K562 (cell line): ENCODE data around the gene ATP6V0A1. TPM values are rescaled to one million over a fixed set of nuclear protein-coding genes. Genes with fewer than 3 reads are reported as not detected.

ENCODE experiments used
- CLOCK ChIP-seq: fragments of 250-450 bp; sonication (Bioruptor Pico); IDR thresholded peaks from 2 replicates; pipeline ENCODE4 v1.4.0; 2020; ENCODE audit warnings: mild to moderate bottlenecking, moderate library complexity, borderline replicate concordance
- HNRNPH1 ChIP-seq: fragments of 200-400 bp; formaldehyde crosslinking; optimal IDR thresholded peaks from 2 replicates; pipeline ENCODE3; 2017; ENCODE audit warnings: low read depth, mild to moderate bottlenecking, low read length, moderate library complexity
- KAT2B ChIP-seq: IDR thresholded peaks from one replicate; pipeline ENCODE4 v1.6.1; 2012; ENCODE audit warnings: low read depth, mild to moderate bottlenecking, control low read depth, inconsistent platforms, low read length, moderate library complexity
- NBN ChIP-seq: fragments of 450-650 bp; IDR thresholded peaks from 2 replicates; pipeline ENCODE4 v1.6.1; 2016; ENCODE audit warnings: low read depth, mild to moderate bottlenecking
- SETDB1 ChIP-seq: IDR thresholded peaks from one replicate; pipeline ENCODE4 v1.6.1; 2012; ENCODE audit warnings: low read length, control low read depth, inconsistent platforms
- STAG1 ChIP-seq: sonication (generic); formaldehyde crosslinking; IDR thresholded peaks from 2 replicates; pipeline ENCODE4 v1.5.0; 2020; ENCODE audit warnings: missing genetic modification reagents, borderline replicate concordance
- TBP ChIP-seq: optimal IDR thresholded peaks from 2 replicates; pipeline ENCODE3; 2011; ENCODE audit warnings: low read depth, low read length, improper control_type of control experiment
- ZBTB40 ChIP-seq, 2 experiments: fragments of 450-650 bp in 1 of 2; sonication (generic) in 1 of 2; formaldehyde crosslinking in 1 of 2; IDR thresholded peaks; 2 replicates each; pipeline versions ENCODE4 v1.7.1 to v1.9.0; 2016 to 2022; ENCODE audit warnings: inconsistent platforms in 1 of 2, mild to moderate bottlenecking in 1 of 2, missing genetic modification reagents in 1 of 2
- ZNF175 ChIP-seq: fragments of 200-800 bp; sonication (Bioruptor generic); IDR thresholded peaks from 2 replicates; pipeline ENCODE4 v1.6.1; 2016; ENCODE audit warnings: low read depth, mild to moderate bottlenecking, missing genetic modification characterization, missing compliant biosample characterization
- ZNF592 ChIP-seq: fragments of 450-650 bp; IDR thresholded peaks from 2 replicates; pipeline ENCODE4 v1.6.1; 2017; ENCODE audit warnings: antibody characterized with exemption, mild to moderate bottlenecking
- polyA plus RNA-seq, 8 experiments: library from polyadenylated mRNA; depleted of rRNA in 4 of 8; stranded (reverse) in 5 of 8; unstranded in 3 of 8; fragments of >200 nt; fragmentation: Nextera tagmentation in 2 of 8; fragmentation: Illumina TruSeq in 1 of 8; extraction: Ambion mirVana in 2 of 8; extraction: Trizol in 1 of 8; gene quantifications; 2 replicates each; pipeline versions ENCODE4 v1.2.1 to v1.2.3, GENCODE V29; 2011 to 2014; ENCODE audit warnings: inconsistent platforms in 1 of 8, missing spikeins in 1 of 8
- total RNA-seq, 7 experiments: library from RNA; depleted of rRNA in 6 of 7; stranded (reverse); fragments of >200 nt in 6 of 7; fragmentation: Illumina TruSeq in 2 of 7; extraction: Trizol in 2 of 7; gene quantifications; 2 replicates each; pipeline versions ENCODE4 v1.2.1 to v1.2.3, GENCODE V29; 2011 to 2021; ENCODE audit warnings: low replicate concordance in 1 of 7

ATP6V0A1 gene
- total and polyA plus RNA-seq, 9 of the 15 experiments (the other 6 are each of a cell fraction or from before 2014, with no cell fraction given) = 11.8 to 158 (median 75.5) TPM

- TF ChIP-seq ZNF592 = peak; percentile 84; the same call in 1 of the 2 replicates
- no peak for TF ChIP-seq CLOCK (CRISPR knock-in tag)
- peak; percentile 73 for TF ChIP-seq ZBTB40 (IDR thresholded peaks at IDR 0.05)
- TF ChIP-seq ZBTB40 (CRISPR knock-in tag; IDR thresholded peaks at IDR 0.05) = no peak
- TF ChIP-seq HNRNPH1 = no peak
- TF ChIP-seq STAG1 (CRISPR knock-in tag) = no peak
- no peak for TF ChIP-seq KAT2B
- no peak for TF ChIP-seq SETDB1
- no peak for TF ChIP-seq ZNF175
- TF ChIP-seq NBN = no peak
- TF ChIP-seq TBP = peak; percentile 48
Observed at GRCh38 chr17:42566883-42567573, 108.3 kb downstream of the ATP6V0A1 start, which contains the start of gene MLX (continued).
